Adipocyte (in vitro differentiated cells): ENCODE data around the gene DCPS.
"Not testable (repeated sequence)": the region's sequence is repeated elsewhere in the genome, so short reads cannot be mapped to it uniquely, and the experiment has no call there.

Experiments
- DNase-seq: peaks from one replicate; pipeline ENCODE4 v3.0.0-alpha.2; 2015; ENCODE audit warnings: low read depth
- H3K27me3 ChIP-seq: replicated peaks from 2 replicates; pipeline ENCODE4 v1.7.0; 2013; ENCODE audit warnings: mild to moderate bottlenecking, low read length, moderate library complexity; ENCODE audit not compliant: control insufficient read depth, insufficient read depth
- H3K36me3 ChIP-seq: 2 replicates; pipeline ENCODE4 v1.7.0; 2013; ENCODE audit warnings: low read length, mild to moderate bottlenecking, moderate library complexity; ENCODE audit not compliant: control insufficient read depth, insufficient read depth, severe bottlenecking
- H3K4me1 ChIP-seq: 2 replicates; pipeline ENCODE4 v1.7.0; 2013; ENCODE audit warnings: mild to moderate bottlenecking, low read length, moderate library complexity; ENCODE audit not compliant: control insufficient read depth, insufficient read depth
- H3K4me3 ChIP-seq: 2 replicates; pipeline ENCODE4 v1.7.0; 2013; ENCODE audit warnings: mild to moderate bottlenecking, low read length, moderate library complexity
- H3K9ac ChIP-seq: 2 replicates; pipeline ENCODE4 v1.7.0; 2013; ENCODE audit warnings: mild to moderate bottlenecking, low read length, moderate library complexity
- H3K9me3 ChIP-seq: 2 replicates; pipeline ENCODE4 v1.7.0; 2013; ENCODE audit warnings: mild to moderate bottlenecking, low read length, moderate library complexity; ENCODE audit not compliant: control insufficient read depth

The DCPS gene

DNA sequence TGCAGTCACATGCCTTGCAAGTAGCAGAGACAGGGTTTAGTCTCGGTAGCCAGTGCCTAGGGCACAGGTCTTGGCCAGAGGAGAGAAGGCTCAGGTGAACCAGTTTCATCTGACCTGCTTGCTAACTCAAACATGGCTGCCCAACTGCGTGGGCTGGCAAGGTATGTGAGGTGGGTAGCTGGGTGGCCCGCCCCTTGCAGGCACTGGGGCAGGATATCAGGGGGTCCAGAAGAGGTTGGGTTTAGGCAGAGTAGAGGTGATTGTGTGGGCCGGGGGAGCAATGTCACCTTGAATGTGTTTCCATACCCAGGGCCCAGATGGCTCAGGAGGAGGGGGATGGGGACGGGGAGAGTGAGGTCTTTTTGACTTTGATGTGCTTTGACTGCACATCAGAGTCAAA lies 89.3 kb downstream of the DCPS start:
- no peaks in the 10 kb centered on the region for H3K9me3 ChIP-seq
- H3K9ac ChIP-seq = no peak overlapping the region
- H3K4me1 ChIP-seq = peaks cover 18% of the 10 kb centered on the region
- H3K27me3 ChIP-seq = no peaks in the 10 kb centered on the region
- DNase-seq = no peak
- no peak overlapping the region for H3K4me3 ChIP-seq
- H3K36me3 ChIP-seq = peaks cover under 1% of the 10 kb centered on the region

DNA sequence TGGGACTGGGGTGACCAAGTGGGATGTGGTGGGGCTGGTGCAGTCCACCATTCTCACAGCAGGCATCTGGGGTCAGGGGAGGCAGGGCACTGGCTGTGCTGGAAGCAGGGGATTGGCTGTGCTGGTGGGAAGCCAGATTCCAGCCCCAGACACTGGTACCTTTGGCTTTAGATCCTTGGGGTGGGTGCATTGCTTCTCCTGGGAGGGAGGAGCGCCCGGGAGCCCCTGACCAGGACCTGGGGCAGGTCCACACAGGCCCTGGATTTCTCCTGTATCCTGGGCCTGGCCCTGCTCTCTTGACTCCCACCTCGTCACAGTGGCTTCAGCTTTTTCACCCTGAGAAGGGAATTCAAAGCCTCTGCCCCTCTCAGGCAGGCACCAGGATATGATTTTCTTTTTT lies 90.2 kb downstream of the DCPS start:
- no peaks in the 10 kb centered on the region for H3K27me3 ChIP-seq

DNA sequence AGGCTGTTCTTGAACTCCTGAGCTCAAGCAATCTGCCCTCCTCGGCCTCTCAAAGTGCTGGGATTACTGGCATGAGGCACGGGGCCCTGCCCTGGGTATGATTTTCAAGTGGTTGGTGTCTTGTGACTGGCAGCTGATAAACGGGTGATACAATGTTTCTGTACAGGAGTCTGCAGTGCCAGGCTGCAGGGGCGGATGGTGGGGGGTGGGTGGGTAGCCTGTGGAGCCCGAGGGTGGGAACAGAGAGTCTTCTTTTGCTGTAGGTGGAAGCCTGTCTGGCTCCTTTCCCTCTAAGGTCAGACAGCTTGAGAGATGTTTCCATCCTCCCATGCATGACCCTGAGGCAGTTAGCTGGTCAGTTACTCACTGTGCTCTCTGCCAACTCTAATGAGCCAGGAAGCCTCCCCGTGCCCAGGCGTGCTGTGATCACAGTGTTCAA lies 90.8 kb downstream of the DCPS start:
- H3K9ac ChIP-seq, H3K36me3 ChIP-seq, H3K27me3 ChIP-seq, H3K4me3 ChIP-seq, H3K9me3 ChIP-seq: not testable (repeated sequence)
- DNase-seq = peak; percentile 31
- peaks cover 18% of the 10 kb centered on the region for H3K4me1 ChIP-seq

More for the DNA sequence above, 90.2 kb downstream of the DCPS start:
- Histone ChIP-seq H3K4me3 (no peak overlapping the region), H3K4me1 (peaks cover 18% of the 10 kb centered on the region), H3K9me3 (no peaks in the 10 kb centered on the region), H3K9ac (no peak overlapping the region), H3K36me3 (peaks cover 4% of the 10 kb centered on the region)
- no peak for DNase-seq
